Osteoblast (primary cell): ENCODE results near the gene RASGEF1B. TPM values are rescaled to one million over a fixed set of nuclear protein-coding genes. Genes with fewer than 3 reads are reported as not detected.

Source experiments
- DNase-seq: peaks from one replicate; pipeline ENCODE4 v3.0.0; 2011; ENCODE audit warnings: low spot score, mixed read lengths; ENCODE audit not compliant: insufficient read length; ENCODE audit errors: missing footprints
- H2AFZ ChIP-seq: 2 replicates; pipeline ENCODE4 v1.6.0; 2011; ENCODE audit warnings: mild to moderate bottlenecking, low read length
- H3K27ac ChIP-seq: 2 replicates; pipeline ENCODE4 v1.5.1; 2011; ENCODE audit warnings: mild to moderate bottlenecking, low read depth, low read length, moderate library complexity
- H3K27me3 ChIP-seq: 2 replicates; pipeline ENCODE4 v1.6.0; 2012; ENCODE audit warnings: mild to moderate bottlenecking, control low read depth, inconsistent platforms, low read length, moderate library complexity; ENCODE audit not compliant: insufficient read depth
- H3K36me3 ChIP-seq: 2 replicates; pipeline ENCODE4 v1.5.1; 2011; ENCODE audit warnings: mild to moderate bottlenecking, low read length, control low read depth, moderate library complexity; ENCODE audit not compliant: insufficient read depth
- H3K4me1 ChIP-seq: 2 replicates; pipeline ENCODE4 v1.5.1; 2011; ENCODE audit warnings: mild to moderate bottlenecking, low read length, control low read depth, moderate library complexity; ENCODE audit not compliant: insufficient read depth
- H3K4me2 ChIP-seq: 2 replicates; pipeline ENCODE4 v1.6.0; 2011; ENCODE audit warnings: mild to moderate bottlenecking, low read length; ENCODE audit not compliant: insufficient read depth
- H3K4me3 ChIP-seq: fragments of 200-600 bp; sonication (generic); 3 replicates; pipeline ENCODE4 v1.5.1; 2012; ENCODE audit warnings: mild to moderate bottlenecking, low read length, inconsistent platforms; ENCODE audit not compliant: insufficient read depth
- H3K79me2 ChIP-seq: 2 replicates; pipeline ENCODE4 v1.6.0; 2012; ENCODE audit warnings: mild to moderate bottlenecking, low read length, control low read depth, inconsistent platforms; ENCODE audit not compliant: insufficient read depth
- H3K9me3 ChIP-seq: 2 replicates; pipeline ENCODE4 v1.5.1; 2011; ENCODE audit warnings: low read depth, low read length, control low read depth
- H4K20me1 ChIP-seq: 2 replicates; pipeline ENCODE4 v1.6.0; 2012; ENCODE audit warnings: mild to moderate bottlenecking, low read length, control low read depth; ENCODE audit not compliant: insufficient read depth
- CTCF ChIP-seq: IDR thresholded peaks from 2 replicates; pipeline ENCODE4 v1.5.1; 2011; ENCODE audit warnings: mild to moderate bottlenecking, low read depth, low read length, moderate library complexity; ENCODE audit errors: extremely low read depth
- total RNA-seq: library from RNA; depleted of rRNA; stranded (reverse); fragments of >200 nt; gene quantifications from 2 replicates; pipeline ENCODE4 v1.2.3, GENCODE V29; 2012

Gene RASGEF1B
- total RNA-seq, 1 donor, result 5.8 TPM

GRCh38 chr4:81469781-81470455 is 1.8 kb downstream of the RASGEF1B start:
- Histone ChIP-seq H3K9me3 (no peaks in the 10 kb centered on the region), H4K20me1 (no peaks in the 10 kb centered on the region), H3K4me3 (peak overlapping the region; percentile 79), H3K27ac (no peak overlapping the region), H2AFZ (no peak overlapping the region), H3K36me3 (no peaks in the 10 kb centered on the region), H3K27me3 (peaks cover 29% of the 10 kb centered on the region), H3K4me2 (peak overlapping the region; percentile 80), H3K79me2 (no peaks in the 10 kb centered on the region), H3K4me1 (peaks cover 13% of the 10 kb centered on the region)
- no peak for DNase-seq
- no peak for TF ChIP-seq CTCF

- Histone ChIP-seq H3K9me3 (no peaks in the 10 kb centered on the region), H3K4me3 (no peak overlapping the region), H3K79me2 (no peaks in the 10 kb centered on the region), H2AFZ (no peak overlapping the region), H3K4me2 (no peak overlapping the region), H4K20me1 (no peaks in the 10 kb centered on the region), H3K4me1 (peaks cover 13% of the 10 kb centered on the region), H3K27ac (no peak overlapping the region), H3K36me3 (no peaks in the 10 kb centered on the region), H3K27me3 (peaks cover 29% of the 10 kb centered on the region)
- DNase-seq, result no peak
- TF ChIP-seq CTCF, result no peak
Measured at GRCh38 chr4:81468678-81469077, 3.0 kb downstream of the RASGEF1B start.

- no peak for TF ChIP-seq CTCF
- Histone ChIP-seq H3K27ac (no peak overlapping the region), H3K9me3 (no peaks in the 10 kb centered on the region), H2AFZ (no peak overlapping the region), H3K79me2 (no peaks in the 10 kb centered on the region), H4K20me1 (no peaks in the 10 kb centered on the region), H3K4me2 (no peak overlapping the region), H3K36me3 (no peaks in the 10 kb centered on the region), H3K4me1 (peaks cover 13% of the 10 kb centered on the region), H3K4me3 (no peak overlapping the region), H3K27me3 (peaks cover 29% of the 10 kb centered on the region)
- DNase-seq, result no peak
Measured at GRCh38 chr4:81467672-81467964, 4.1 kb downstream of the RASGEF1B start.

GRCh38 chr4:81466841-81467671 is 4.7 kb downstream of the RASGEF1B start:
- Histone ChIP-seq H3K27me3 (peaks cover 29% of the 10 kb centered on the region), H3K27ac (no peak overlapping the region), H3K36me3 (no peaks in the 10 kb centered on the region), H3K4me2 (no peak overlapping the region), H4K20me1 (no peaks in the 10 kb centered on the region), H3K4me1 (peaks cover 13% of the 10 kb centered on the region), H3K9me3 (no peaks in the 10 kb centered on the region), H2AFZ (no peak overlapping the region), H3K4me3 (no peak overlapping the region), H3K79me2 (no peaks in the 10 kb centered on the region)
- TF ChIP-seq CTCF, result peak; percentile 91
- DNase-seq, result peak; percentile 78
